ENCODE data around the gene PPP1R13L.

GRCh38 chr19:45443462-45444317, 38.8 kb upstream of the PPP1R13L start:
- TF ChIP-seq CTCF (IDR thresholded peaks at IDR 0.05 in 8 of 11, conservative IDR thresholded peaks at IDR 0.05 in 3 of 11) (no peak), POLR2A (IDR thresholded peaks at IDR 0.05) (peak in 1 of 3 donors; percentile 10), POLR2AphosphoS5 (IDR thresholded peaks at IDR 0.05) (peak; percentile 86 to 91 (median 87))

Data from spleen (tissue), 7 donors.